Measurements from ENCODE around the gene NAA10. TPM values are rescaled to one million over a fixed set of nuclear protein-coding genes. Genes with fewer than 3 reads are reported as not detected.

NAA10 gene
- total RNA-seq, 4 donors from 2014 or later, result 29.9 to 57.2 (median 47.4) TPM

DNA sequence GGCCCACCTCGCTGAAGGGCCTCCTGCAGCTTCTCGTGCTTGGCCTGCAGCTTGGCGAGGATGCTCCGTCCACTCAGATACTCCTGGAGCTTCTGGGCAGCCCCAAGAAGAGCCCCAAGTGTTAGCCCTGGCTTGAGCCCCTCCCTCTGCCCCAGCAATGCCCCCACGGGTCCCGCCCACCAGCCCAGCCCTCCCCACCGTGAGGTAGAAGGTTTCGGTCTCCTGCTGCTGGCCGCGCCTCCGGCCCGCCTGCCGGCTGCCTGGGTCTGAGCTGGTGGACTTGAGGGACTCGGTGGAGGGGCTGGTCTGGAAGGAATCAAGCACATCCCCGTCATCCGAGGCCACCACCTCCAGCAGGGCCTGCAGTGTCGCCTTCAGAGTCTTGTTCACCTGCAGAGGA is 21.6 kb downstream of the NAA10 start:
- Histone ChIP-seq H3K4me3 (no peak overlapping the region), H3K27me3 (no peaks in the 10 kb centered on the region), H3K36me3 (no peaks in the 10 kb centered on the region), H3K9me3 (no peaks in the 10 kb centered on the region), H3K27ac (no peak overlapping the region), H3K4me1 (no peaks in the 10 kb centered on the region)
- intact Hi-C loops (cut with DNase I; ENCODE audit: low total_unique reads) (no loop called here), in situ Hi-C loops (cut with MboI; ENCODE audit: low pct_ligation_motif_present in 1 of 4, low pct_unique_long_range_greater_than_20kb in 1 of 4, low sequenced_read_pairs in 3 of 4) (loop anchor here in 1 of 4 donors (25.0 kb wide), 1 partner anchor 101 kb away; no protein-coding TSS in a partner anchor)
- no peak for DNase-seq
- 85% methylated on average over 16 of the region's 17 CpGs; no CpG with 5 or more reads in 1 of the 2 donors for WGBS, 2 donors (ENCODE audit: low coverage in 1 of 2)
- no peak for TF ChIP-seq EP300 (IDR thresholded peaks at IDR 0.05; ENCODE audit: low read depth)
- TF ChIP-seq, protein P1, sequence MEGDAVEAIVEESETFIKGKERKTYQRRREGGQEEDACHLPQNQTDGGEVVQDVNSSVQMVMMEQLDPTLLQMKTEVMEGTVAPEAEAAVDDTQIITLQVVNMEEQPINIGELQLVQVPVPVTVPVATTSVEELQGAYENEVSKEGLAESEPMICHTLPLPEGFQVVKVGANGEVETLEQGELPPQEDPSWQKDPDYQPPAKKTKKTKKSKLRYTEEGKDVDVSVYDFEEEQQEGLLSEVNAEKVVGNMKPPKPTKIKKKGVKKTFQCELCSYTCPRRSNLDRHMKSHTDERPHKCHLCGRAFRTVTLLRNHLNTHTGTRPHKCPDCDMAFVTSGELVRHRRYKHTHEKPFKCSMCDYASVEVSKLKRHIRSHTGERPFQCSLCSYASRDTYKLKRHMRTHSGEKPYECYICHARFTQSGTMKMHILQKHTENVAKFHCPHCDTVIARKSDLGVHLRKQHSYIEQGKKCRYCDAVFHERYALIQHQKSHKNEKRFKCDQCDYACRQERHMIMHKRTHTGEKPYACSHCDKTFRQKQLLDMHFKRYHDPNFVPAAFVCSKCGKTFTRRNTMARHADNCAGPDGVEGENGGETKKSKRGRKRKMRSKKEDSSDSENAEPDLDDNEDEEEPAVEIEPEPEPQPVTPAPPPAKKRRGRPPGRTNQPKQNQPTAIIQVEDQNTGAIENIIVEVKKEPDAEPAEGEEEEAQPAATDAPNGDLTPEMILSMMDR (IDR thresholded peaks at IDR 0.05), result no peak
- TF ChIP-seq POLR2A (IDR thresholded peaks at IDR 0.05), result no peak
- no peak for TF ChIP-seq POLR2AphosphoS5 (IDR thresholded peaks at IDR 0.05)

DNA sequence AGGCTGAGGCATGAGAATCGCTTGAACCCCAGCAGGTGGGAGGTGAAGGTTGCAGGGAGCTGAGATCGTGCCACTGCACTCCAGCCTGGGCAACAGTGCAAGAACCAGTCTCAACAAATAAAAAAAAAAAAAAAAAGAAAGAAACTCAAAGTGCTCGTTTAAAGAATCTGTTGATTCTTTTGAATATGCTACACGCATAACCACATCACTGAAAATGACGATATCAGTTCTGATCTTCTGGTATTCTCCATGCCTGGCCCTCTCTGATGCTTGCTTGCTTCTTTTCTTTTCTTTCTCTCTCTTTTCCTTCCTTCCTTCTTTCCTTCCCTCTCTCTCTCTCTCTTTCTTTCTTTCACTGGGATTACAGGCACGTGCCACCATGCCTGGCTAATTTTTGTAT is 23.0 kb downstream of the NAA10 start:
- in situ Hi-C loops (cut with MboI; ENCODE audit: low pct_ligation_motif_present in 1 of 4, low pct_unique_long_range_greater_than_20kb in 1 of 4, low sequenced_read_pairs in 3 of 4), result loop anchor here in 1 of 4 donors (25.0 kb wide), 1 partner anchor 99 kb away; no protein-coding TSS in a partner anchor
- Histone ChIP-seq H3K36me3 (no peaks in the 10 kb centered on the region), H3K27ac (no peak overlapping the region), H3K9me3 (no peaks in the 10 kb centered on the region), H3K4me3 (no peak overlapping the region), H3K27me3 (no peaks in the 10 kb centered on the region), H3K4me1 (no peaks in the 10 kb centered on the region)
- no peak for TF ChIP-seq POLR2A (IDR thresholded peaks at IDR 0.05)
- TF ChIP-seq POLR2AphosphoS5 (IDR thresholded peaks at IDR 0.05), result no peak
- no peak for TF ChIP-seq EP300 (IDR thresholded peaks at IDR 0.05; ENCODE audit: low read depth)
- TF ChIP-seq, protein P1 (IDR thresholded peaks at IDR 0.05), result no peak
- DNase-seq, result no peak
- WGBS, 2 donors (ENCODE audit: low coverage in 1 of 2), result 81 to 100% methylated on average over 1 to 6 of the region's 6 CpGs
- intact Hi-C loops (cut with DNase I; ENCODE audit: low total_unique reads), result no loop called here

DNA sequence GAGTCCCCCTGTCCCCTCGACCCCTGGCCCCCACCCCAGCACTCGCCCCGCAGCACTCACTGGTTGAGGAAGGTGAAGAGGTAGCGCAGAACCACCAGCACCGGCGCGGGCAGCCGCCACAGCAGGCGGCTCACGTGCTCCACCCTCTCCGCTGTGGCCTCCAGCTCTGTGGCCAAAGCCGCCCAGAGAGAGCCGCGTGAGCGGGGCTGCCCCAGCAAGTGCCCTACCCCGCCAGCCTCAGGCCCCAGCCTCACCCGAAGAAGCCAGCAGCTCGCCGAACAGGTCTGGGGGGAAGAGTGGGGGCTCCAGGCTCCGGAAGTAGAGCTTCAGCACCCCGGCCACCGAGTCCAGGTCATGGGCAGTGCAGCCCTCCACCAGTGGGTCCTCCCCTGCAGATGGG is 24.4 kb downstream of the NAA10 start:
- no peaks in the 10 kb centered on the region for H3K4me1 ChIP-seq
- DNase-seq, result no peak
- no peak overlapping the region for H3K27ac ChIP-seq
- intact Hi-C loops (cut with DNase I; ENCODE audit: low total_unique reads) (no loop called here), in situ Hi-C loops (cut with MboI; ENCODE audit: low pct_ligation_motif_present in 1 of 4, low pct_unique_long_range_greater_than_20kb in 1 of 4, low sequenced_read_pairs in 3 of 4) (loop anchor here in 1 of 4 donors (25.0 kb wide), 1 partner anchor 98 kb away; no protein-coding TSS in a partner anchor)
- 95% methylated on average over 4 of the region's 22 CpGs; no CpG with 5 or more reads in 1 of the 2 donors for WGBS, 2 donors (ENCODE audit: low coverage in 1 of 2)
- no peaks in the 10 kb centered on the region for H3K27me3 ChIP-seq
- H3K36me3 ChIP-seq, result no peaks in the 10 kb centered on the region
- no peaks in the 10 kb centered on the region for H3K9me3 ChIP-seq
- no peak overlapping the region for H3K4me3 ChIP-seq
- TF ChIP-seq POLR2A (IDR thresholded peaks at IDR 0.05) (no peak), EP300 (IDR thresholded peaks at IDR 0.05; ENCODE audit: low read depth) (no peak), POLR2AphosphoS5 (IDR thresholded peaks at IDR 0.05) (no peak)
- TF ChIP-seq, protein P1 (IDR thresholded peaks at IDR 0.05), result no peak

GRCh38 chrX:153909980-153910360 is 24.9 kb downstream of the NAA10 start:
- no peak for TF ChIP-seq EP300 (IDR thresholded peaks at IDR 0.05; ENCODE audit: low read depth)
- TF ChIP-seq POLR2A (IDR thresholded peaks at IDR 0.05), result no peak
- no peak for TF ChIP-seq POLR2AphosphoS5 (IDR thresholded peaks at IDR 0.05)
- TF ChIP-seq, protein P1 (IDR thresholded peaks at IDR 0.05), result no peak
- H3K4me3 ChIP-seq, result no peak overlapping the region
- H3K27ac ChIP-seq, result no peak overlapping the region
- no peaks in the 10 kb centered on the region for H3K4me1 ChIP-seq
- no peak for DNase-seq
- no peaks in the 10 kb centered on the region for H3K9me3 ChIP-seq
- intact Hi-C loops (cut with DNase I; ENCODE audit: low total_unique reads) (no loop called here), in situ Hi-C loops (cut with MboI; ENCODE audit: low pct_ligation_motif_present in 1 of 4, low pct_unique_long_range_greater_than_20kb in 1 of 4, low sequenced_read_pairs in 3 of 4) (loop anchor here in 1 of 4 donors (25.0 kb wide), 1 partner anchor 98 kb away; no protein-coding TSS in a partner anchor)
- 93 to 95% methylated on average over 11 to 24 of the region's 25 CpGs for WGBS, 2 donors (ENCODE audit: low coverage in 1 of 2)
- H3K36me3 ChIP-seq, result no peaks in the 10 kb centered on the region
- no peaks in the 10 kb centered on the region for H3K27me3 ChIP-seq
